GM06990 (cell line): Measurements from ENCODE around the gene FAR2.
"Not testable (repeated sequence)": the region's sequence is repeated elsewhere in the genome, so short reads cannot be mapped to it uniquely, and the experiment has no call there.

Experiments
- DNase-seq: peaks from one replicate; pipeline ENCODE4 v3.0.0-alpha.2; 2011; ENCODE audit not compliant: insufficient read length; ENCODE audit errors: extremely low read depth
- H3K27me3 ChIP-seq: replicated peaks from 2 replicates; pipeline ENCODE4 v1.6.0; 2011; ENCODE audit warnings: low read length; ENCODE audit not compliant: control insufficient read depth, insufficient read depth
- H3K36me3 ChIP-seq: 2 replicates; pipeline ENCODE4 v1.5.1; 2011; ENCODE audit warnings: low read length; ENCODE audit not compliant: control insufficient read depth, insufficient read depth
- H3K4me3 ChIP-seq: replicated peaks from 2 replicates; pipeline ENCODE4 v1.5.1; 2011; ENCODE audit warnings: low read depth, mild to moderate bottlenecking, control low read depth, low read length
- TF ChIP-seq, protein P1 (sequence below): IDR thresholded peaks from 2 replicates; pipeline ENCODE4 v1.5.1; 2011; ENCODE audit warnings: low read length, control low read depth, mild to moderate bottlenecking, inconsistent platforms; ENCODE audit not compliant: insufficient read depth, poor library complexity, severe bottlenecking

FAR2 gene

DNA sequence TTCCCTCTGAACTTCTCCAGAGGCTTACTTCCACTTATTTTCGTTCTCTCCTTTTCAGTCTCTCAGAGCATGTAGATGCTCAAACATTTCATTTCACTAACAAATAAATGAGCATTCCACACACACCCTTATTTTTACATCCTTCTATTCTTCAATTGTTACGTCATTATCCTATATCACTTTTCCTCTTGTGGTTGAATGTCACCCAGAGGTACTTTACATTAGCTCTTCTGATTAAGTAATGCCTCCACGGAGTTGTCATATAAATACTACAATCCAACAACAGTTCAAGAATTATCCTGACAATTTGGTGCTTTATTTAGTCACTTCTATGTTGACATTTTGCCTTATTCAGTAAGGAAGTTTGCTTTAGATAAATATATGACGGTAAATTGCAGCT lies 18.4 kb downstream of the FAR2 start:
- H3K27me3 ChIP-seq = no peaks in the 10 kb centered on the region
- TF ChIP-seq, protein P1, sequence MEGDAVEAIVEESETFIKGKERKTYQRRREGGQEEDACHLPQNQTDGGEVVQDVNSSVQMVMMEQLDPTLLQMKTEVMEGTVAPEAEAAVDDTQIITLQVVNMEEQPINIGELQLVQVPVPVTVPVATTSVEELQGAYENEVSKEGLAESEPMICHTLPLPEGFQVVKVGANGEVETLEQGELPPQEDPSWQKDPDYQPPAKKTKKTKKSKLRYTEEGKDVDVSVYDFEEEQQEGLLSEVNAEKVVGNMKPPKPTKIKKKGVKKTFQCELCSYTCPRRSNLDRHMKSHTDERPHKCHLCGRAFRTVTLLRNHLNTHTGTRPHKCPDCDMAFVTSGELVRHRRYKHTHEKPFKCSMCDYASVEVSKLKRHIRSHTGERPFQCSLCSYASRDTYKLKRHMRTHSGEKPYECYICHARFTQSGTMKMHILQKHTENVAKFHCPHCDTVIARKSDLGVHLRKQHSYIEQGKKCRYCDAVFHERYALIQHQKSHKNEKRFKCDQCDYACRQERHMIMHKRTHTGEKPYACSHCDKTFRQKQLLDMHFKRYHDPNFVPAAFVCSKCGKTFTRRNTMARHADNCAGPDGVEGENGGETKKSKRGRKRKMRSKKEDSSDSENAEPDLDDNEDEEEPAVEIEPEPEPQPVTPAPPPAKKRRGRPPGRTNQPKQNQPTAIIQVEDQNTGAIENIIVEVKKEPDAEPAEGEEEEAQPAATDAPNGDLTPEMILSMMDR = no peak

DNA sequence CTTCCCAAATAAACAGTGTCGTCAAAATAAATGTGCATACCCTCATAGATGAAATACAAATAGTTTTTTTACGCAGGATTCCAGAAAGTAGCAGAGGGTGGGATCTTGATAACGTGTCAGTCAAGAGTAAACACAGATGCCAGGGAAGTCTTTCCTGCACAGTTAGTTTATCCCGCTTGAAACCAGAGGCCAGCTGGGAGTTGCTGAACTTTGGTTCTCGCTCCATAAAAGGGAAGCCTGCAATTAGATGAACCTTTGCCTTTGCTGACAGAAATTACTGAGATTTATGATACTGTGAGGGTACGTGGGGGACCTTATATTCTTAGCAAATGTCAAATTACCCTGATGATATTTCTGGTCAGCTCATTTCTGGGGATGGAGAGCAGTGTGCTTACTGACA lies 18.9 kb downstream of the FAR2 start:
- TF ChIP-seq, protein P1 = no peak
- H3K4me3 ChIP-seq = no peak overlapping the region
- H3K27me3 ChIP-seq = no peaks in the 10 kb centered on the region
- no peaks in the 10 kb centered on the region for H3K36me3 ChIP-seq
- DNase-seq = no peak

More for the DNA sequence above, 18.4 kb downstream of the FAR2 start:
- H3K36me3 ChIP-seq = no peaks in the 10 kb centered on the region
- no peak overlapping the region for H3K4me3 ChIP-seq
- no peak for DNase-seq

DNA sequence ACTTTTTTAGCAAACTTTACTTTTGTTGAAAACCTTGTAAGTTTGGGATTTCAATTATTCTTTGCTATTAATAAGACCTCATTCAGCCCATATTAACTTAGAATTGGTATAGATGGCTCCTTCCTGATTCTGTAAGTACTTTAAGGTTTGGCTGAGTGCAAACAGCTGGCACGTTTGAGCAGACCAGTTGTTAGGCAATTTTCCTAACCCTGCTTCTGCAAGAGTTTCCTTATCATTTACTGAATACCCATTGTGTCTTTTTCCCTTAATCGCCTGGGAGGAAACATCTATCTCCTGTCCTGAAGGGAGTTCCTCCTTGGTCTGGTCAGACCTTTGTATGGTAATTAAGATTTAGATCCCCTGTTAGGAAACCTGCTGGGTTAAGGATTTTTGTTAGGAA lies 20.9 kb downstream of the FAR2 start:
- not testable (repeated sequence) for H3K27me3 ChIP-seq, H3K36me3 ChIP-seq, H3K4me3 ChIP-seq, DNase-seq

DNA sequence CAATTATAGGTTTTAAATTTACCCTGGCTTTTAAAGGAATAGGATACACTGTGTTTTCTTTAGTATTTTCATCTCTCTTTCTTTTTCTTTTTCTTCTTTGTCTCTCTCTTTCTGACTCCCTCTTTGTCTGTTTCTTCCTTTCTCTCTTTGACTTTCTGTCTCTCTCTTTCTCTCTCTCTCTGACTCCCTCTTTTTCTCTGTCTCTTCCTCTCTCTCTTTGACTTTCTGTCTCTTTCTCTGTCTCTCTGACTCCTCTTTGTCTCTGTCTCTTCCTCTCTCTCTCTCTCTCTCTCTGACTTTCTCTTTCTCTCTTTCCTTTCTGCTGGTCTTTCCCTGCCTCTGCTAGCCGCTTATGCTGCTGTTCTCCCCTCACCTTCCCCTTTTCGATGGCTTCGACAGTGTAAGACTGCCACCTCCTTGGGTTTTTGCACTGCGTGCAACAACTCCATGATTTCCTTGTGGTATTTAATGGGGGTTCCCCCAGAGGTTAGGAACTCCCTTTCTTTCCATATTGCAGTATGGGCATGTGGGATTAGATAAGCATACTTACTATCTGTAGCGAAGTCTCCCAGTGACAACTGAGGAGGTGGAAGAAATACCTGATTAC lies 21.5 kb downstream of the FAR2 start:
- not testable (repeated sequence) for H3K4me3 ChIP-seq, H3K27me3 ChIP-seq, H3K36me3 ChIP-seq, DNase-seq

DNA sequence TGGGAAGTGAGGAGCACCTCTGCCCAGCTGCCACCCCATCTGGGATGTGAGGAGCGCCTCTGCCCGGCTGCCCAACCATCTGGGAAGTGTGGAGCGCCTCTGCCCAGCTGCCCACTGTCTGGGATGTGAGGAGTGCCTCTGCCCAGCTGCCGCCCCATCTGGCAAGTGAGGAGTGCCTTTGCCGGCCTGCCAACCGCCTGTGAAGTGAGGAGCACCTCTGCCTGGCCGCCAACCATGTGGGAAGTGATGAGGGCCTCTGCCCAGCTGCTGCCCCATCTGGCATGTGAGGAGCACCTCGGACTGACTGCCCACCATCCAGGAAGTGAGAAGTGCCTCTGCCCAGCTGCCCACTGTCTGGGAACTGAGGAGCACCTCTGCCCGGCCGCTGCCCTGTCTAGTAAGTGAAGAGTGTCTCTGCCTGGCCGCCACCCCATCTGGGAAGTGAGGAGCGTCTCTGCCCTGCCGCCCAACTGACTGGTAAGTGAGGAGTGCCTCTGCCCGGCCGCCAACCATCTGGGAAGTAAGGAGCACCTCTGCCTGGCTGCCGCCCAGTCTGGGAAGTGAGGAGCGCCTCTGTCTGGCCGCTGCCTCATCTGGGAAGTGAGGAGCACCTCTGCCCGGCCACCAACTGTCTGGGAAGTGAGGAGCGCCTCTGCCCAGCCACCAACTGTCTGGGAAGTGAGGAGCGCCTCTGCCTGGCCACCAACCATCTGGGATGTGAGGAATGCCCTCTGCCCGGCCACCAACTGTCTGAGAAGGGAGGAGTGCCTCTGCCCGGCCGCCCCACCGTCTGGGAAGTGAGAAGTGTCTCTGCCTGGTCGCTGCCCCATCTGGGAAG lies 22.6 kb downstream of the FAR2 start:
- TF ChIP-seq, protein P1 = no peak

DNA sequence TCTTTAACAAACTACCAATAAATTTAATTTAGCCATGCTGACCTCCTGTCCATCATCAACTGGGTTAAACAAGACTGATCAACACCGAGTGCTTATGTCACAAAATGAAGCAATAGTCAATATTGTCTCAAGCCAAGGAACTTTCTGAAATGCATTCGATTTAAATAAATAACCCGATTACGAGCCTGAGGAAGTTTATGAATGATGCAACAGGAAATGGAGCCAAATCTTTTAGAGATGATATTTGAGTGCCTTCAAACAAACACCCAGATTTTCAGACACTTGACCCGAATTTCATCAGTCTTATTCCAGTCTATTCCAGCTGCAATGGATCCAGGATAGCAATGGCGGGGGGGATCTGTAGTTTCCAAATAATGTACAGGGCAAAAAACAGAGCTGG lies 27.9 kb downstream of the FAR2 start:
- Histone ChIP-seq H3K27me3 (no peaks in the 10 kb centered on the region), H3K36me3 (no peaks in the 10 kb centered on the region), H3K4me3 (no peak overlapping the region)
- TF ChIP-seq, protein P1 = no peak
- DNase-seq = no peak

More for the DNA sequence above, 22.6 kb downstream of the FAR2 start:
- Histone ChIP-seq H3K36me3 (no peaks in the 10 kb centered on the region), H3K27me3 (no peaks in the 10 kb centered on the region), H3K4me3 (no peak overlapping the region)
- no peak for DNase-seq

DNA sequence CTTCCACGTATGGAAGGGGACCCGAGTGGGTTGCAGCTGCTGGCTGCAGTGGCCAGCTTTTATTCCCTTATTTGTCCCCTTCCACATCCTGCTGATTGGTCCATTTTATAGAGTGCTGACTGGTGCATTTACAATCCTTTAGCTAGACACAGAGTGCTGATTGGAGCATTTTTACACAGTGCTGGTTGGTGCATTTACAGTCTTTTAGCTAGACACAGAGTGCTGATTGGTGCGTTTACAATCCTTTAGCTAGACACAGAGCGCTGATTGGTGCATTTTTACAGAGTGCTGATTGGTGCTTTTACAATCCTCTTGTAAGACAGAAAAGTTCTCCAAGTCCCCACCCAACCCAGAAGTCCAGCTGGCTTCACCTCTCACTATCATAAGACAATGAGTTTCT lies 33.2 kb downstream of the FAR2 start:
- H3K4me3 ChIP-seq, DNase-seq, H3K27me3 ChIP-seq, H3K36me3 ChIP-seq: not testable (repeated sequence)
